ENCODE results near the gene RAPGEF4.
"Not testable (repeated sequence)": the region's sequence is repeated elsewhere in the genome, so short reads cannot be mapped to it uniquely, and the experiment has no call there.

The RAPGEF4 gene

DNA sequence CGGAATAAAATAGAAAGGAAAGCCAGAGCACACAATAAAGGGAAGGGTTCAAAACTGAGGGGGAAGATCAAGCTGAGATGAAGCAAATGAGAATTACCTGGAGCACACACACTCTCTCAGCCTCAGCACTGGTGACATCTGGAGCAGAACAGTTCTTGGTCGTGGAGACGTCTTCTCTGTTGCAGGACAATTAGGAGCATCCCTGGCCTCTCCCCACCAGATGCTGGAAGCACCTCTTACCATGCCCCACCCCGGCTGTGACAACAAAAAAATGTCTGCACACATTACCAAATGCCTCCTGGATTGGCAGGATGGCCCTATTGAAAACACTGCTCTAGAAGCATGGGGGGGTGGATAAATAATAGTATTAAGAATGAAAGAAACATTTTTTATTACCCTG lies 296.4 kb downstream of the RAPGEF4 start:
- DNase-seq (ENCODE audit: low spot score): no peak
- ChIA-PET POLR2A (ENCODE audit: low non-redundant PET) (no interaction called here), CTCF (no interaction called here)
- TF ChIP-seq, protein P1, sequence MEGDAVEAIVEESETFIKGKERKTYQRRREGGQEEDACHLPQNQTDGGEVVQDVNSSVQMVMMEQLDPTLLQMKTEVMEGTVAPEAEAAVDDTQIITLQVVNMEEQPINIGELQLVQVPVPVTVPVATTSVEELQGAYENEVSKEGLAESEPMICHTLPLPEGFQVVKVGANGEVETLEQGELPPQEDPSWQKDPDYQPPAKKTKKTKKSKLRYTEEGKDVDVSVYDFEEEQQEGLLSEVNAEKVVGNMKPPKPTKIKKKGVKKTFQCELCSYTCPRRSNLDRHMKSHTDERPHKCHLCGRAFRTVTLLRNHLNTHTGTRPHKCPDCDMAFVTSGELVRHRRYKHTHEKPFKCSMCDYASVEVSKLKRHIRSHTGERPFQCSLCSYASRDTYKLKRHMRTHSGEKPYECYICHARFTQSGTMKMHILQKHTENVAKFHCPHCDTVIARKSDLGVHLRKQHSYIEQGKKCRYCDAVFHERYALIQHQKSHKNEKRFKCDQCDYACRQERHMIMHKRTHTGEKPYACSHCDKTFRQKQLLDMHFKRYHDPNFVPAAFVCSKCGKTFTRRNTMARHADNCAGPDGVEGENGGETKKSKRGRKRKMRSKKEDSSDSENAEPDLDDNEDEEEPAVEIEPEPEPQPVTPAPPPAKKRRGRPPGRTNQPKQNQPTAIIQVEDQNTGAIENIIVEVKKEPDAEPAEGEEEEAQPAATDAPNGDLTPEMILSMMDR (conservative IDR thresholded peaks at IDR 0.05; ENCODE audit: low read depth): no peak
- H3K27ac ChIP-seq: no peak overlapping the region

DNA sequence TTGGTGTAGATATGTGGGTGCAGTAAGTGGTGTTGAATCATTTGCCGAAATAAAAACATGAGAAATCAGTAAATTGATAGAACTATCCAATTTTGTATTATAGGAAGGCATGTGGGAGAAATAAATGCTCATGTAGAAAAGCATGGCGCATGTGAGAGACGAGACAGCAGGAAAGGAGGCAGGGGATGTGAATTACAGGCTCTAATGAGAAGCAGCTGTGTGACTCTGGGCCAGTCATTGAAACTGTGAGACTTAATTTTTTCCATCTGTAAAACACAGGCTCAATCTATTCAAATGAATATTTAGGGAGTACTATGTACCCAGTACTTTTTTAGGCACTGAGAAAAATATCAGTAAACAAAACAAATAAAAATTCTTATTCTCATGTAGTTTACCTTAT lies 297.4 kb downstream of the RAPGEF4 start:
- no peak for DNase-seq (ENCODE audit: low spot score)
- POLR2A ChIA-PET (ENCODE audit: low non-redundant PET): no interaction called here
- H3K27ac ChIP-seq: no peak overlapping the region
- CTCF ChIA-PET: interaction anchor here (0.8 kb wide), 1 partner anchor 177 kb away, joined by 3 read pairs; no protein-coding TSS in a partner anchor
- TF ChIP-seq, protein P1 (conservative IDR thresholded peaks at IDR 0.05; ENCODE audit: low read depth): no peak

DNA sequence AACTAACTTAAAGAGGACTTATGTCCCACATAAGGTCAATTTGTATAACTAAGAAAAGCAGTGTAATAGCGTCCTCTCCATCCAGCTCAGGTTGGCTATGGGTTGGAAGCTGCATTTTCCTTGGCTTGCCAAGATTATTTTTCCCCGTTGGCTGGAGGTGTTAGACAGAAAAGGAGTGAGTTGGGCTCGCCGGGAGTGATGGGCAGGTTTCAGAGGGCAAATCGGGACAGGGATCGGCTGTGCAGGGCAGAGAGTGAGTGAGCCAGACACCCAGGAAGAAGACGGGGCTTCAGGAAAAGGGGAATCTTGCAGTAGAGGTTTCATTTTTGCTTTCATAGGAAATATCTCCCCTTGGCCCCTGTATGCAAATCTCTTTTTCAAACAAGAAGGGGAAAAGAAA lies 298.5 kb downstream of the RAPGEF4 start:
- TF ChIP-seq, protein P1 (conservative IDR thresholded peaks at IDR 0.05; ENCODE audit: low read depth): no peak
- no peak overlapping the region for H3K27ac ChIP-seq
- DNase-seq (ENCODE audit: low spot score): no peak
- ChIA-PET POLR2A (ENCODE audit: low non-redundant PET) (no interaction called here), CTCF (no interaction called here)

DNA sequence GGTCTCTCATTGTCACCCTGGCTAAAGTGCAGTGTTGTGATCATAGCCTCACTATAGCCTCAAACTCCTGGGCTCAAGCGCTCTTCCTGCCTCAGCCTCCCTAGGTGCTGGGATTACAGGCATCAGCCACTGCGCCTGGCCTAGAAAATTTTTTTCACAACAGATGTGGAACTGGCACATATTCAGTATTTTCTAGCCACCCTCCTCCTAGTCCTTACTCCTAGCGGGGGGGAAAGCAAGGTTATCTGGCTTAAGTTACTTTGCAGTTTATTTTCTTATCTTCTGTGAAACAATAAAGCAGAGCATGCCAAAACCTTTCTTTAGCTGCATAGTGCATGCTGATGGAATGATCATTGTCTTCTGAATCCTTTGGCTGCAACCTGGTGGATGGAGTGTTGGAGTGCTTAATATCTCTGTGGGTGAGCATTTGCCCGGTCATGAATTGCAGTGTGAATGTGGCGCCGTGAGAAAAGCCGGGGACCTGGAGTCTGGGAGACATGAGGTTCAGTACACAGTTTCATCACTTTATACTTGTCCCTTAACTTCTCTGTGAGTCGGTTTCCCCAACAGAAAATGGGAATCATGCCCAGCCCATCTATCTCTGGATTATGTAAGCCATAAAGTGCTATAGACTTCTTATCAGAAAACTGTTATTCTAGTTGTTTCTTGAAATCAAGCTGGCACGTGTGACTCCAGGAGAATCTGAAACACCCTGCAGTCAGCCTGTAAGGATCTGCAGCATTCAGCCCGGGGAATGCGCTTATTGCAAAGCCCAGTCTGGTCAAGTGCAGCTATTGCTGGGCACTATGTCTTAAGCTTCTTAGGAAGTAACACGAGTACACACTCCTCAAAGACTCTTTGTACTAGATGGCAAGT lies 301.8 kb downstream of the RAPGEF4 start:
- H3K27ac ChIP-seq: no peak overlapping the region
- TF ChIP-seq, protein P1 (conservative IDR thresholded peaks at IDR 0.05; ENCODE audit: low read depth): no peak
- ChIA-PET CTCF (no interaction called here), POLR2A (ENCODE audit: low non-redundant PET) (no interaction called here)
- DNase-seq (ENCODE audit: low spot score): no peak

DNA sequence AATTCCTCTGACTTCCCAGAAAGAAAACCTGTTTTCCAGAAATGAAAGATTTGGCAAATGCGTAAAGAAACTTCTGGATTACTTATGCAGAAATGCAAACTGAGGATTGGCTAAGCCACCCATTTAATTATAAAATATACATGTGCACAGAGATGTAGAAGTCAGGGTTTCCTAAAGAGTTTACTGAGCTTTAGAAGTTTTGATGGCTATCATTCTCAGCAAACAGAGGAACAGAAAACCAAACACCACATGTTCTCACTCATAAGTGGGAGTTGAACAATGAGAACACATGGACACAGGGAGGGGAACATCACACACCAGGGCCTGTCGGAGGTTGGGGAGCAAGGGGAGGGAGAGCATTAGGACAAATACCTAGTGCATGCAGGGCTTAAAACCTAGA lies 302.6 kb downstream of the RAPGEF4 start:
- POLR2A ChIA-PET (ENCODE audit: low non-redundant PET); H3K27ac ChIP-seq; DNase-seq (ENCODE audit: low spot score); CTCF ChIA-PET: not testable (repeated sequence)

DNA sequence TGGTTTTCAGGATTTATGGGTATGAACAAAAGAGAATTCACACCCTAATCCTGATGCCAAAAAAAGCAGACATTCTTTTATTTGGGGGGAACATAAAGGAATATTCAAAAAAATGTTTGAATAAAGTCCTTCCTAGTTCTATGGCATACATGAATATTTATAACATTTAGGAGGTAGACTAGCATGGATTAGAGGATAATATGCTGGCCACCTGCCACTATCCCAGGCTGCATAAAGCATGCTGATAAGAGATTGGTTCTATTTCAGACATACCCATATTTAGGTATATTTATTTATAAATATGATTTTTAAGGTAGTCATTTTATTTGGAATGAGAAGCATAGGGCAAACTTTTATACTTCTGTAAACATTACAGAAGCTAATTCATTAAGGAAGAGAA lies 305.1 kb downstream of the RAPGEF4 start:
- ChIA-PET POLR2A (ENCODE audit: low non-redundant PET) (no interaction called here), CTCF (no interaction called here)
- no peak overlapping the region for H3K27ac ChIP-seq
- TF ChIP-seq, protein P1 (conservative IDR thresholded peaks at IDR 0.05; ENCODE audit: low read depth): no peak
- no peak for DNase-seq (ENCODE audit: low spot score)

DNA sequence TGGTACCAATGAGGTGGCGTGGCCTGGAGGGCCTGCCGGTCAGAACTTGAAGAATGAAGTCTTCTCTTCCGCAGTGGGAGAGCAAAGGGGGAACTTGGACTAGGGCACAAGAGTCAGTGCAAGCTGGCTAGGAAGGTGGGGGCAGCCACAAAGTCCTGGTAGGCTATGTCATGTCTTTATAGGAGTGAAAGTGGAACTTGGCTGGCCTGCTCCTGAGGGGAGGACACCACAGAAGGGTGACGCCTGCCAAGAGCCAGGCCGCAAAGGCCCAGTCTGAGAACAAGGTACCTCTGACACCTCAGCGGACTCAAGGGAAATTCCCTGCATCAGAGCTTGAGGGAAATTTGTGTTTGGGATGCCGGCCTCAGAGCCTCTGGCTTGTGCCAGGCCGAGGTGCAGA lies 307.8 kb downstream of the RAPGEF4 start:
- no peak for DNase-seq (ENCODE audit: low spot score)
- POLR2A ChIA-PET (ENCODE audit: low non-redundant PET): no interaction called here
- H3K27ac ChIP-seq: no peak overlapping the region
- TF ChIP-seq, protein P1 (conservative IDR thresholded peaks at IDR 0.05; ENCODE audit: low read depth): no peak
- CTCF ChIA-PET: no interaction called here
